GM19238 (cell line): ENCODE data around the gene GGACT.

Experiments used
- DNase-seq: peaks from one replicate; pipeline ENCODE4 v3.0.0; 2011; ENCODE audit warnings: low spot score; ENCODE audit not compliant: insufficient read length

The GGACT gene

GRCh38 chr13:100549316-100549715, 39.3 kb downstream of the GGACT start:
- no peak for DNase-seq

GRCh38 chr13:100547791-100548201, 40.8 kb downstream of the GGACT start:
- no peak for DNase-seq

- DNase-seq = no peak
These were observed 41.7 kb downstream of the GGACT start for GRCh38 chr13:100546713-100547405.

- no peak for DNase-seq
These were observed 42.9 kb downstream of the GGACT start for GRCh38 chr13:100545684-100546061.

- DNase-seq = no peak
These were observed 43.5 kb downstream of the GGACT start for GRCh38 chr13:100544866-100545683.

- no peak for DNase-seq
These were observed 44.6 kb downstream of the GGACT start for GRCh38 chr13:100543872-100544602.

GRCh38 chr13:100542826-100543156, 45.8 kb downstream of the GGACT start:
- peak; percentile 39 for DNase-seq

GRCh38 chr13:100541897-100542825, 46.4 kb downstream of the GGACT start:
- no peak for DNase-seq

- DNase-seq = no peak
These were observed 48.0 kb downstream of the GGACT start for GRCh38 chr13:100540621-100541020.

GRCh38 chr13:100537951-100538462, 50.6 kb downstream of the GGACT start:
- DNase-seq = no peak

GRCh38 chr13:100537486-100537885, 51.1 kb downstream of the GGACT start:
- no peak for DNase-seq

GRCh38 chr13:100536643-100537180, 51.9 kb downstream of the GGACT start:
- DNase-seq = no peak

- DNase-seq = no peak
These were observed 53.0 kb downstream of the GGACT start for GRCh38 chr13:100535426-100536135.

- no peak for DNase-seq
These were observed 53.7 kb downstream of the GGACT start for GRCh38 chr13:100534911-100535310.

GRCh38 chr13:100534147-100534843, 54.3 kb downstream of the GGACT start:
- DNase-seq = no peak

GRCh38 chr13:100533588-100534041, 55.0 kb downstream of the GGACT start:
- DNase-seq = no peak

GRCh38 chr13:100532836-100533435, 55.7 kb downstream of the GGACT start:
- DNase-seq = no peak

GRCh38 chr13:100532090-100532766, 56.4 kb downstream of the GGACT start:
- no peak for DNase-seq
